ENCODE results near the gene COX20.

DNA sequence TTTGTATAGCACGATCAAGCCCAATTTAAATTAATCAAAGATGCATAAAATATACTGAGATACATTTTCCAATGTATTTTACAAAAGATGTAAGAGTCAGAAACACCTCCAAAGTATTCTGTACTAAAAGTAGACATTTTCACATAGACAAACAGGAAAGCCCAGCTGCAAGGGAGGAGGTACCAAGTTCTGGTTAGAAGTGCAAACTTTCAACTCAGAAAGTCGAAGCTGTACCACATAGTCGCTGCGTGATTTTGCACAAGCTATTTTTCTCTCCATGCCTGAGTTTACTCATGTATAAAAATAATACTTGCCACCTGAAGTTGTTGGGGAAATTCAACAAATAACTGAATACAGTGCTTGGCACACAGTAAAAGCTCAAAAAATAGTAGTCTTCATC, 34.5 kb downstream of the COX20 start:
- TF ChIP-seq, protein P1, sequence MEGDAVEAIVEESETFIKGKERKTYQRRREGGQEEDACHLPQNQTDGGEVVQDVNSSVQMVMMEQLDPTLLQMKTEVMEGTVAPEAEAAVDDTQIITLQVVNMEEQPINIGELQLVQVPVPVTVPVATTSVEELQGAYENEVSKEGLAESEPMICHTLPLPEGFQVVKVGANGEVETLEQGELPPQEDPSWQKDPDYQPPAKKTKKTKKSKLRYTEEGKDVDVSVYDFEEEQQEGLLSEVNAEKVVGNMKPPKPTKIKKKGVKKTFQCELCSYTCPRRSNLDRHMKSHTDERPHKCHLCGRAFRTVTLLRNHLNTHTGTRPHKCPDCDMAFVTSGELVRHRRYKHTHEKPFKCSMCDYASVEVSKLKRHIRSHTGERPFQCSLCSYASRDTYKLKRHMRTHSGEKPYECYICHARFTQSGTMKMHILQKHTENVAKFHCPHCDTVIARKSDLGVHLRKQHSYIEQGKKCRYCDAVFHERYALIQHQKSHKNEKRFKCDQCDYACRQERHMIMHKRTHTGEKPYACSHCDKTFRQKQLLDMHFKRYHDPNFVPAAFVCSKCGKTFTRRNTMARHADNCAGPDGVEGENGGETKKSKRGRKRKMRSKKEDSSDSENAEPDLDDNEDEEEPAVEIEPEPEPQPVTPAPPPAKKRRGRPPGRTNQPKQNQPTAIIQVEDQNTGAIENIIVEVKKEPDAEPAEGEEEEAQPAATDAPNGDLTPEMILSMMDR (IDR thresholded peaks at IDR 0.05; ENCODE audit: low read length) = no peak
- TF ChIP-seq EZH2 (IDR thresholded peaks at IDR 0.05; ENCODE audit: borderline replicate concordance, low read length) = no peak
